ENCODE data around the gene AIG1. TPM values are rescaled to one million over a fixed set of nuclear protein-coding genes. Genes with fewer than 3 reads are reported as not detected.

The AIG1 gene
- total RNA-seq, 2 donors from 2014 or later: 41.3 to 67.0 TPM

GRCh38 chr6:143196525-143197225, 136.0 kb downstream of the AIG1 start:
- no peaks in the 10 kb centered on the region for H3K4me1 ChIP-seq (replicated peaks)
- H3K27ac ChIP-seq: no peak overlapping the region
- no peaks in the 10 kb centered on the region for H3K9me3 ChIP-seq
- no peak overlapping the region for H3K4me3 ChIP-seq
- intact Hi-C loops (cut with DNase I): no loop called here
- TF ChIP-seq POLR2AphosphoS5 (IDR thresholded peaks at IDR 0.05) (no peak), CTCF (IDR thresholded peaks at IDR 0.05) (no peak), POLR2A (IDR thresholded peaks at IDR 0.05) (no peak)
- no peak for DNase-seq (ENCODE audit: low spot score)
- 63% methylated on average over 5 of the region's 5 CpGs for WGBS
- no peaks in the 10 kb centered on the region for H3K27me3 ChIP-seq (replicated peaks; ENCODE audit: insufficient read depth)
- H3K36me3 ChIP-seq: no peaks in the 10 kb centered on the region

- H3K27ac ChIP-seq: no peak overlapping the region
- H3K36me3 ChIP-seq: no peaks in the 10 kb centered on the region
- H3K9me3 ChIP-seq: no peaks in the 10 kb centered on the region
- intact Hi-C loops (cut with DNase I): no loop called here
- DNase-seq (ENCODE audit: low spot score): no peak
- no peak overlapping the region for H3K4me3 ChIP-seq
- TF ChIP-seq POLR2AphosphoS5 (IDR thresholded peaks at IDR 0.05): no peak
- no peak for TF ChIP-seq POLR2A (IDR thresholded peaks at IDR 0.05)
- TF ChIP-seq CTCF (IDR thresholded peaks at IDR 0.05): no peak
- no peaks in the 10 kb centered on the region for H3K27me3 ChIP-seq (replicated peaks; ENCODE audit: insufficient read depth)
- no peaks in the 10 kb centered on the region for H3K4me1 ChIP-seq (replicated peaks)
Observed at GRCh38 chr6:143197377-143197776, 136.7 kb downstream of the AIG1 start.

GRCh38 chr6:143198312-143198711, 137.6 kb downstream of the AIG1 start:
- Histone ChIP-seq H3K27ac (no peak overlapping the region), H3K4me3 (no peak overlapping the region), H3K4me1 (replicated peaks) (no peaks in the 10 kb centered on the region), H3K9me3 (no peaks in the 10 kb centered on the region), H3K27me3 (replicated peaks; ENCODE audit: insufficient read depth) (no peaks in the 10 kb centered on the region), H3K36me3 (no peaks in the 10 kb centered on the region)
- intact Hi-C loops (cut with DNase I): no loop called here
- DNase-seq (ENCODE audit: low spot score): no peak
- TF ChIP-seq CTCF (IDR thresholded peaks at IDR 0.05) (no peak), POLR2AphosphoS5 (IDR thresholded peaks at IDR 0.05) (no peak), POLR2A (IDR thresholded peaks at IDR 0.05) (no peak)
- 75% methylated on average over 5 of the region's 5 CpGs for WGBS

- 71% methylated on average over 1 of the region's 1 CpG for WGBS
- TF ChIP-seq POLR2AphosphoS5 (IDR thresholded peaks at IDR 0.05) (no peak), CTCF (IDR thresholded peaks at IDR 0.05) (no peak), POLR2A (IDR thresholded peaks at IDR 0.05) (no peak)
- Histone ChIP-seq H3K27me3 (replicated peaks; ENCODE audit: insufficient read depth) (no peaks in the 10 kb centered on the region), H3K36me3 (no peaks in the 10 kb centered on the region), H3K4me1 (replicated peaks) (no peaks in the 10 kb centered on the region), H3K27ac (no peak overlapping the region), H3K9me3 (no peaks in the 10 kb centered on the region), H3K4me3 (no peak overlapping the region)
- no peak for DNase-seq (ENCODE audit: low spot score)
- intact Hi-C loops (cut with DNase I): no loop called here
Observed at GRCh38 chr6:143199291-143199690, 138.6 kb downstream of the AIG1 start.

- intact Hi-C loops (cut with DNase I): no loop called here
- no peaks in the 10 kb centered on the region for H3K27me3 ChIP-seq (replicated peaks; ENCODE audit: insufficient read depth)
- 96% methylated on average over 6 of the region's 6 CpGs for WGBS
- H3K9me3 ChIP-seq: no peaks in the 10 kb centered on the region
- DNase-seq (ENCODE audit: low spot score): no peak
- no peaks in the 10 kb centered on the region for H3K36me3 ChIP-seq
- TF ChIP-seq POLR2A (IDR thresholded peaks at IDR 0.05): no peak
- TF ChIP-seq CTCF (IDR thresholded peaks at IDR 0.05): no peak
- TF ChIP-seq POLR2AphosphoS5 (IDR thresholded peaks at IDR 0.05): no peak
- H3K4me3 ChIP-seq: no peak overlapping the region
- no peak overlapping the region for H3K27ac ChIP-seq
- no peaks in the 10 kb centered on the region for H3K4me1 ChIP-seq (replicated peaks)
Observed at GRCh38 chr6:143200167-143200770, 139.6 kb downstream of the AIG1 start.
